ENCODE data around the gene TMEM11. TPM values are rescaled to one million over a fixed set of nuclear protein-coding genes. Genes with fewer than 3 reads are reported as not detected.

TMEM11 gene
- total RNA-seq, 1 experiment from 2014 or later, result 33.5 TPM

DNA sequence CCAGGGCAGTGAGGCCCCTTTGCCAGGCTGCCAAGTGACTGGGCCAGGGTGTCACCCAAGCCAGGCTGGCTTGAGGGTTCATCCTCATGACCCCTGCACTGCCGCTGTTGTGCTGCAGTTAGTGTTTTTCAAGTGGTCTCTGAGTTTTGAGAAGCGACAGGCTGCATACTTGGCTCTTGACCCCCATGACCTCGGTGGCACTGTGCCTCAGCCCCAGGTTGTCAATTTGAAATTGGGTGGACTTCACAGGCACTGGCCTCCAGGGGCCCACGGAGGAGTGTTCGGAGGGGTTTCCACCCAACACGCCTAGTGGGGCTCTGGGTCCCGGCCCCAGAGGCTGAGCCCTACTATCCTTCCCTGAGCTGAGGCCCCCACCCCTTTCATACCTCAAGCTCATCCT, 44.5 kb downstream of the TMEM11 start:
- Mint-ChIP-seq H3K27ac (ENCODE audit: low read depth, unreplicated experiment) (no peak overlapping the region), H3K9me3 (ENCODE audit: unreplicated experiment) (no peaks in the 10 kb centered on the region), H3K27me3 (ENCODE audit: insufficient read depth, unreplicated experiment) (no peaks in the 10 kb centered on the region), H3K4me3 (ENCODE audit: unreplicated experiment) (no peak overlapping the region), H3K36me3 (ENCODE audit: insufficient read depth, unreplicated experiment) (no peaks in the 10 kb centered on the region), H3K4me1 (ENCODE audit: insufficient read depth, unreplicated experiment) (no peaks in the 10 kb centered on the region)
- TF ChIP-seq, protein P1, sequence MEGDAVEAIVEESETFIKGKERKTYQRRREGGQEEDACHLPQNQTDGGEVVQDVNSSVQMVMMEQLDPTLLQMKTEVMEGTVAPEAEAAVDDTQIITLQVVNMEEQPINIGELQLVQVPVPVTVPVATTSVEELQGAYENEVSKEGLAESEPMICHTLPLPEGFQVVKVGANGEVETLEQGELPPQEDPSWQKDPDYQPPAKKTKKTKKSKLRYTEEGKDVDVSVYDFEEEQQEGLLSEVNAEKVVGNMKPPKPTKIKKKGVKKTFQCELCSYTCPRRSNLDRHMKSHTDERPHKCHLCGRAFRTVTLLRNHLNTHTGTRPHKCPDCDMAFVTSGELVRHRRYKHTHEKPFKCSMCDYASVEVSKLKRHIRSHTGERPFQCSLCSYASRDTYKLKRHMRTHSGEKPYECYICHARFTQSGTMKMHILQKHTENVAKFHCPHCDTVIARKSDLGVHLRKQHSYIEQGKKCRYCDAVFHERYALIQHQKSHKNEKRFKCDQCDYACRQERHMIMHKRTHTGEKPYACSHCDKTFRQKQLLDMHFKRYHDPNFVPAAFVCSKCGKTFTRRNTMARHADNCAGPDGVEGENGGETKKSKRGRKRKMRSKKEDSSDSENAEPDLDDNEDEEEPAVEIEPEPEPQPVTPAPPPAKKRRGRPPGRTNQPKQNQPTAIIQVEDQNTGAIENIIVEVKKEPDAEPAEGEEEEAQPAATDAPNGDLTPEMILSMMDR (IDR thresholded peaks at IDR 0.05; ENCODE audit: unreplicated experiment), result no peak
- POLR2A ChIA-PET, result no interaction called here
- DNase-seq (ENCODE audit: unreplicated experiment), result no peak
- intact Hi-C loops (cut with micrococcal nuclease), result no loop called here
- CTCF ChIA-PET, result interaction anchor here (0.7 kb wide), 1 partner anchor 50 kb away, joined by 5 read pairs; no protein-coding TSS in a partner anchor
- no TSS peak for BruUV-seq (replicated peaks)

DNA sequence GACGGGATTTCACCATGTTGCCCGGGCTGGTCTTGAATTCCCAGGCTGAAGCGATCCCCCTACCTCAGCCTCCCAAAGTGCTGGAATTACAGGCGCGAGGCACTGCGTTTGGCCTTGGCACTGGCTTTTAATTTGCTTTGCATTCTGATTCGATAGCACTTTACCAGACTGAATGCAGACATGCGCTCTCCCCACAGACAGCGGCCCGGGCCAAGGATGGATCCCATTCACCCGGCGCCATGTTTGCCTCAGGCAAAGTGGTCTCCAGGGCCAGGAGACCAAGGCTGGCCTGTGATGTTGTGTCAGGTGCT, 45.5 kb downstream of the TMEM11 start:
- no peaks in the 10 kb centered on the region for H3K4me1 Mint-ChIP-seq (ENCODE audit: insufficient read depth, unreplicated experiment)
- TF ChIP-seq, protein P1 (IDR thresholded peaks at IDR 0.05; ENCODE audit: unreplicated experiment), result no peak
- ChIA-PET POLR2A (no interaction called here), CTCF (interaction anchor here (0.6 kb wide), 1 partner anchor 51 kb away, joined by 3 read pairs; no protein-coding TSS in a partner anchor)
- no peak for DNase-seq (ENCODE audit: unreplicated experiment)
- H3K27ac Mint-ChIP-seq (ENCODE audit: low read depth, unreplicated experiment), result no peak overlapping the region
- H3K36me3 Mint-ChIP-seq (ENCODE audit: insufficient read depth, unreplicated experiment), result no peaks in the 10 kb centered on the region
- no peaks in the 10 kb centered on the region for H3K9me3 Mint-ChIP-seq (ENCODE audit: unreplicated experiment)
- H3K27me3 Mint-ChIP-seq (ENCODE audit: insufficient read depth, unreplicated experiment), result no peaks in the 10 kb centered on the region
- H3K4me3 Mint-ChIP-seq (ENCODE audit: unreplicated experiment), result no peak overlapping the region
- intact Hi-C loops (cut with micrococcal nuclease), result no loop called here
- BruUV-seq (replicated peaks), result no TSS peak

DNA sequence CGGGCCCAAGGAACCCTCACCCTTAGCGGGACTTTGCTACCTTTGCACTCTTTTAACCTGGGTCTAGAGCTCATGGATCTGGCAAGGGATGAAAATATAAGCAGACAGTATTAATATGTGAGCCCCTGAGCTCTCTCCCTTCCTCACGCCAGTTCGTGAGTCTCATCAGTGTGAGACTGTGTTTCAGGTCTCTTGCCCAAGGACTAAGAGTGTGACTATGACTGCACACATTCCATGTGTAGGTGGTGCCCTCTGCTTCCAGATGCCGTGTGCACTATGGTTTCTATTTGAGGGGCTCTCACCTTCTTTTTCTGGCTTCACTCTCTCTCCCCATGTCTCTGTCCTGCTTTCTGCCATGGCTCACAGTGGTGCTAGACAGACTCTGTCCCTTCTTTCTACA, 46.7 kb downstream of the TMEM11 start:
- H3K4me1 Mint-ChIP-seq (ENCODE audit: insufficient read depth, unreplicated experiment), result no peaks in the 10 kb centered on the region
- CTCF ChIA-PET, result interaction anchor here (0.7 kb wide), 1 partner anchor 349 kb away, joined by 3 read pairs; no protein-coding TSS in a partner anchor
- DNase-seq (ENCODE audit: unreplicated experiment), result no peak
- no peak overlapping the region for H3K4me3 Mint-ChIP-seq (ENCODE audit: unreplicated experiment)
- no peaks in the 10 kb centered on the region for H3K27me3 Mint-ChIP-seq (ENCODE audit: insufficient read depth, unreplicated experiment)
- intact Hi-C loops (cut with micrococcal nuclease), result no loop called here
- no peak overlapping the region for H3K27ac Mint-ChIP-seq (ENCODE audit: low read depth, unreplicated experiment)
- no peaks in the 10 kb centered on the region for H3K9me3 Mint-ChIP-seq (ENCODE audit: unreplicated experiment)
- TF ChIP-seq, protein P1 (IDR thresholded peaks at IDR 0.05; ENCODE audit: unreplicated experiment), result no peak
- BruUV-seq (replicated peaks), result no TSS peak
- H3K36me3 Mint-ChIP-seq (ENCODE audit: insufficient read depth, unreplicated experiment), result no peaks in the 10 kb centered on the region
- POLR2A ChIA-PET, result no interaction called here

GRCh38 chr17:21166595-21167210, 47.3 kb downstream of the TMEM11 start:
- no TSS peak for BruUV-seq (replicated peaks)
- intact Hi-C loops (cut with micrococcal nuclease), result no loop called here
- POLR2A ChIA-PET, result interaction anchor here (0.7 kb wide), 1 partner anchor 67 kb away, joined by 3 read pairs; no protein-coding TSS in a partner anchor
- Mint-ChIP-seq H3K4me3 (ENCODE audit: unreplicated experiment) (no peak overlapping the region), H3K9me3 (ENCODE audit: unreplicated experiment) (no peaks in the 10 kb centered on the region), H3K27ac (ENCODE audit: low read depth, unreplicated experiment) (no peak overlapping the region), H3K27me3 (ENCODE audit: insufficient read depth, unreplicated experiment) (no peaks in the 10 kb centered on the region), H3K36me3 (ENCODE audit: insufficient read depth, unreplicated experiment) (no peaks in the 10 kb centered on the region), H3K4me1 (ENCODE audit: insufficient read depth, unreplicated experiment) (no peaks in the 10 kb centered on the region)
- TF ChIP-seq, protein P1 (IDR thresholded peaks at IDR 0.05; ENCODE audit: unreplicated experiment), result no peak
- DNase-seq (ENCODE audit: unreplicated experiment), result no peak
- CTCF ChIA-PET, result interaction anchor here (0.6 to 0.7 kb wide), 2 partner anchors 151 to 349 kb away, joined by 3 read pairs; no protein-coding TSS in a partner anchor

Measured in MCF 10A (cell line).